SK-N-SH treated with all-trans-retinoic acid at 6 μM for 48 hours (cell line): ENCODE measurements around the gene PDLIM4.

Source experiments
- ARNTL ChIP-seq: fragments of 450-650 bp; formaldehyde crosslinking; IDR thresholded peaks from 2 replicates; pipeline ENCODE4 v1.5.0; 2020; ENCODE audit warnings: low read depth, mild to moderate bottlenecking, moderate library complexity, borderline replicate concordance
- CSRNP3 ChIP-seq: fragments of 250-450 bp; sonication (Bioruptor Pico); IDR thresholded peaks from 2 replicates; pipeline ENCODE4 v1.5.1; 2021; ENCODE audit warnings: mild to moderate bottlenecking, moderate library complexity
- PATZ1 ChIP-seq: fragments of 250-450 bp; sonication (Bioruptor Pico); IDR thresholded peaks from 2 replicates; pipeline ENCODE4 v1.8.0; 2020; ENCODE audit warnings: mild to moderate bottlenecking, moderate library complexity, borderline replicate concordance
- PPARA ChIP-seq: fragments of 250-450 bp; sonication (Bioruptor Pico); IDR thresholded peaks from 2 replicates; pipeline ENCODE4 v1.5.0; 2020; ENCODE audit warnings: mild to moderate bottlenecking, borderline replicate concordance
- RARB ChIP-seq: fragments of 250-450 bp; sonication (Bioruptor Pico); IDR thresholded peaks from 2 replicates; pipeline ENCODE4 v1.8.0; 2021; ENCODE audit warnings: mild to moderate bottlenecking, moderate library complexity
- SNAI2 ChIP-seq: fragments of 250-450 bp; sonication (Bioruptor Pico); IDR thresholded peaks from 2 replicates; pipeline ENCODE4 v1.5.0; 2020; ENCODE audit warnings: mild to moderate bottlenecking, moderate library complexity
- TSHZ2 ChIP-seq: fragments of 250-450 bp; sonication (Bioruptor Pico); IDR thresholded peaks from 2 replicates; pipeline ENCODE4 v1.5.0; 2020; ENCODE audit warnings: mild to moderate bottlenecking, moderate library complexity
- ZFP3 ChIP-seq: fragments of 250-450 bp; sonication (Bioruptor Pico); IDR thresholded peaks from 2 replicates; pipeline ENCODE4 v1.5.0; 2020; ENCODE audit warnings: mild to moderate bottlenecking, moderate library complexity
- ZFP30 ChIP-seq: fragments of 450-650 bp; formaldehyde crosslinking; IDR thresholded peaks from 2 replicates; pipeline ENCODE4 v1.5.0; 2022; ENCODE audit warnings: mild to moderate bottlenecking, moderate library complexity
- ZNF565 ChIP-seq: fragments of 450-650 bp; formaldehyde crosslinking; conservative IDR thresholded peaks from 2 replicates; pipeline ENCODE4 v1.5.0; 2020; ENCODE audit warnings: low read depth, mild to moderate bottlenecking, moderate library complexity

GRCh38 chr5:132313366-132313765, 55.9 kb downstream of the PDLIM4 start:
- TF ChIP-seq RARB (CRISPR knock-in tag) (no peak), ZFP30 (CRISPR knock-in tag) (no peak), ARNTL (no peak), TSHZ2 (CRISPR knock-in tag) (no peak), ZFP3 (CRISPR knock-in tag) (no peak), PATZ1 (CRISPR knock-in tag) (no peak), PPARA (no peak), ZNF565 (CRISPR knock-in tag) (no peak), CSRNP3 (CRISPR knock-in tag) (no peak), SNAI2 (no peak)
